H1 (cell line): ENCODE measurements around the gene IRAG1. TPM values are rescaled to one million over a fixed set of nuclear protein-coding genes. Genes with fewer than 3 reads are reported as not detected.

Experiments
- CTCF ChIA-PET: fragments of 300-600 bp; sonication (Branson Sonifier 250); formaldehyde crosslinking; loops from one replicate; lab custom pipeline; 2021; ENCODE audit not compliant: partially characterized antibody; lab: Charles Lee
- POLR2A ChIA-PET: fragments of 300-600 bp; sonication (Branson Sonifier 250); formaldehyde crosslinking; loops from one replicate; lab custom pipeline; 2021; ENCODE audit warnings: inconsistent platforms; ENCODE audit not compliant: partially characterized antibody; lab: Charles Lee
- DNase-seq, 2 experiments: peaks; one replicate each; pipeline versions ENCODE4 v3.0.0 to v3.0.0-alpha.2; 2010 to 2022; ENCODE audit warnings: low spot score in 2 of 2, low read depth in 1 of 2, mixed read lengths in 1 of 2
- FAIRE-seq: peaks from 2 replicates; lab custom pipeline; 2011; peaks lifted over from hg19 to GRCh38; lab: Jason Lieb, UNC
- H2AFZ ChIP-seq: 2 replicates; pipeline ENCODE4 v1.8.1; 2012; ENCODE audit warnings: low read length, inconsistent platforms
- H2AK5ac ChIP-seq: 2 replicates; pipeline ENCODE4 v1.6.1; 2013; ENCODE audit warnings: low read depth, low read length
- H2BK120ac ChIP-seq: replicated peaks from 2 replicates; pipeline ENCODE3; 2013; ENCODE audit warnings: low read depth, low read length, inconsistent platforms
- H2BK12ac ChIP-seq: 2 replicates; pipeline ENCODE4 v1.6.1; 2013; ENCODE audit warnings: low read depth, low read length
- H2BK15ac ChIP-seq: 2 replicates; pipeline ENCODE4 v1.6.1; 2013; ENCODE audit warnings: low read length
- H2BK20ac ChIP-seq: 2 replicates; pipeline ENCODE4 v1.6.1; 2013; ENCODE audit warnings: low read length
- H2BK5ac ChIP-seq: 2 replicates; pipeline ENCODE4 v1.6.1; 2013; ENCODE audit warnings: low read depth, low read length
- H3K14ac ChIP-seq: 2 replicates; pipeline ENCODE4 v1.6.1; 2013; ENCODE audit warnings: inconsistent platforms; ENCODE audit not compliant: insufficient read length
- H3K18ac ChIP-seq: 2 replicates; pipeline ENCODE4 v1.6.1; 2013; ENCODE audit warnings: low read length; ENCODE audit errors: extremely low read depth
- H3K23ac ChIP-seq: 2 replicates; pipeline ENCODE4 v1.6.1; 2013; ENCODE audit warnings: inconsistent platforms; ENCODE audit not compliant: insufficient read length
- H3K23me2 ChIP-seq: 2 replicates; pipeline ENCODE4 v1.6.1; 2013; ENCODE audit warnings: low read depth, low read length
- H3K27ac ChIP-seq: 2 replicates; pipeline ENCODE4 v1.6.1; 2011; ENCODE audit warnings: low read depth, low read length, inconsistent platforms
- H3K27me3 ChIP-seq, 4 experiments: replicated peaks in 1 of 4; 1 replicate in 1 of 4; 2 replicates in 3 of 4; pipeline versions ENCODE4 v1.6.1 to v1.8.1; 2011 to 2013; ENCODE audit warnings: low read length in 3 of 4, mild to moderate bottlenecking in 3 of 4, inconsistent platforms in 2 of 4, mixed read lengths in 2 of 4, moderate library complexity in 1 of 4; ENCODE audit not compliant: control insufficient read depth in 3 of 4, insufficient read depth in 3 of 4; ENCODE audit errors: extremely low read depth in 1 of 4
- H3K36me3 ChIP-seq, 4 experiments: 2 replicates each; pipeline versions ENCODE4 v1.6.1 to v1.8.1; 2011 to 2013; ENCODE audit warnings: mild to moderate bottlenecking in 4 of 4, low read length in 3 of 4, moderate library complexity in 2 of 4, control low read depth in 1 of 4, inconsistent platforms in 1 of 4; ENCODE audit not compliant: insufficient read depth in 4 of 4, control insufficient read depth in 2 of 4
- H3K4ac ChIP-seq: replicated peaks from 2 replicates; pipeline ENCODE3; 2013; ENCODE audit warnings: low read length, low read depth, mixed read lengths, inconsistent platforms; ENCODE audit not compliant: insufficient read length
- H3K4me1 ChIP-seq, 4 experiments: replicated peaks in 1 of 4; 1 replicate in 1 of 4; 2 replicates in 3 of 4; pipeline versions ENCODE4 v1.6.1 to v1.8.1; 2011 to 2013; ENCODE audit warnings: low read length in 3 of 4, inconsistent platforms in 2 of 4, mixed read lengths in 1 of 4; ENCODE audit not compliant: insufficient read depth in 4 of 4, control insufficient read depth in 3 of 4
- H3K4me2 ChIP-seq, 2 experiments: 2 replicates each; pipeline versions ENCODE4 v1.6.1 to v1.8.1; 2011 to 2013; ENCODE audit warnings: low read depth in 2 of 2, low read length in 2 of 2, control low read depth in 1 of 2, inconsistent platforms in 1 of 2, mild to moderate bottlenecking in 1 of 2; ENCODE audit not compliant: insufficient read depth in 1 of 2
- H3K4me3 ChIP-seq, 4 experiments: fragments of 200-600, 300-600 bp in 1 of 4; sonication (generic), shearing (Covaris generic), sonication (Bioruptor Twin) in 1 of 4; 2 replicates each; pipeline versions ENCODE4 v1.5.1 to v1.8.1; 2011 to 2016; ENCODE audit warnings: low read length in 4 of 4, low read depth in 3 of 4, control low read depth in 2 of 4, inconsistent platforms in 2 of 4, mild to moderate bottlenecking in 2 of 4, mixed read lengths in 1 of 4, moderate library complexity in 1 of 4; ENCODE audit not compliant: insufficient read depth in 2 of 4; ENCODE audit errors: extremely low read depth in 1 of 4
- H3K56ac ChIP-seq: replicated peaks from 2 replicates; pipeline ENCODE3; 2013; ENCODE audit warnings: low read depth, mild to moderate bottlenecking, mixed read lengths, low read length, inconsistent platforms; ENCODE audit not compliant: insufficient read length
- H3K79me1 ChIP-seq: 2 replicates; pipeline ENCODE4 v1.6.1; 2013; ENCODE audit warnings: low read depth, low read length, control low read depth
- H3K79me2 ChIP-seq, 2 experiments: 2 replicates each; pipeline versions ENCODE4 v1.6.1 to v1.8.1; 2012 to 2013; ENCODE audit warnings: low read length in 2 of 2, mild to moderate bottlenecking in 2 of 2, inconsistent platforms in 1 of 2; ENCODE audit not compliant: insufficient read depth in 2 of 2, control insufficient read depth in 1 of 2
- H3K9ac ChIP-seq, 4 experiments: replicated peaks in 1 of 4; 1 replicate in 1 of 4; 2 replicates in 3 of 4; pipeline versions ENCODE4 v1.6.1 to v1.8.1; 2011 to 2013; ENCODE audit warnings: low read depth in 3 of 4, low read length in 3 of 4, control low read depth in 2 of 4, mild to moderate bottlenecking in 2 of 4, moderate library complexity in 2 of 4, inconsistent platforms in 1 of 4; ENCODE audit errors: extremely low read depth in 1 of 4
- H3K9me3 ChIP-seq, 2 experiments: 2 replicates each; pipeline versions ENCODE4 v1.6.1 to v1.8.1; 2012 to 2013; ENCODE audit warnings: mild to moderate bottlenecking in 2 of 2, moderate library complexity in 2 of 2, control low read depth in 1 of 2, inconsistent platforms in 1 of 2, low read depth in 1 of 2, low read length in 1 of 2, mixed read lengths in 1 of 2; ENCODE audit not compliant: insufficient read depth in 2 of 2
- H4K20me1 ChIP-seq, 2 experiments: replicated peaks in 1 of 2; 2 replicates each; pipeline versions ENCODE3 to v1.8.1; 2011 to 2013; ENCODE audit warnings: inconsistent platforms in 2 of 2, low read length in 2 of 2, mild to moderate bottlenecking in 1 of 2; ENCODE audit not compliant: insufficient read depth in 2 of 2, control insufficient read depth in 1 of 2
- H4K5ac ChIP-seq: 2 replicates; pipeline ENCODE4 v1.6.1; 2013; ENCODE audit warnings: low read length, low read depth, mixed read lengths, inconsistent platforms; ENCODE audit not compliant: insufficient read length
- H4K8ac ChIP-seq: 2 replicates; pipeline ENCODE4 v1.8.0; 2013; ENCODE audit warnings: mild to moderate bottlenecking, moderate library complexity, low read length, inconsistent platforms; ENCODE audit not compliant: insufficient read depth; ENCODE audit errors: extremely low read depth
- H4K91ac ChIP-seq: replicated peaks from 2 replicates; pipeline ENCODE3; 2013; ENCODE audit warnings: low read length, mixed read lengths, inconsistent platforms; ENCODE audit not compliant: insufficient read length
- CBX5 ChIP-seq: fragments of 300-800, 300-1000 bp; sonication (generic); IDR thresholded peaks from 2 replicates; pipeline ENCODE4 v1.7.1; 2016; ENCODE audit warnings: antibody characterized with exemption, low read length, low read depth
- FOSL1 ChIP-seq: IDR thresholded peaks from 2 replicates; pipeline ENCODE4 v1.6.1; 2011; ENCODE audit warnings: mild to moderate bottlenecking, low read depth, low read length, moderate library complexity; ENCODE audit not compliant: insufficient read depth
- MAFK ChIP-seq: IDR thresholded peaks from 2 replicates; pipeline ENCODE4 v1.6.1; 2012; ENCODE audit warnings: low read depth, mild to moderate bottlenecking, improper control_type of control experiment, low read length
- NANOG ChIP-seq: IDR thresholded peaks from 2 replicates; pipeline ENCODE4 v1.6.1; 2011; ENCODE audit warnings: low read length, low read depth, mild to moderate bottlenecking, inconsistent platforms; ENCODE audit not compliant: insufficient read depth, poor library complexity, severe bottlenecking
- PHF8 ChIP-seq: fragments of 200-600 bp; sonication (generic); conservative IDR thresholded peaks from 2 replicates; pipeline ENCODE4 v1.7.1; 2012; ENCODE audit warnings: low read depth, mild to moderate bottlenecking, inconsistent platforms, low read length, moderate library complexity
- RNF2 ChIP-seq: fragments of 200-900, 300-1000 bp; sonication (generic); IDR thresholded peaks from 2 replicates; pipeline ENCODE4 v1.7.1; 2016; ENCODE audit warnings: borderline replicate concordance, low read depth, mild to moderate bottlenecking, antibody characterized with exemption, low read length; ENCODE audit not compliant: poor library complexity, severe bottlenecking; ENCODE audit errors: missing control alignments
- SIX5 ChIP-seq: IDR thresholded peaks from 2 replicates; pipeline ENCODE4 v1.6.1; 2011; ENCODE audit warnings: mild to moderate bottlenecking, low read depth, low read length
- WGBS, 2 experiments: shearing (Covaris generic) in 1 of 2; methylation state at CpG; one replicate each; pipeline versions ENCODE4 v1.1.6 to v1.1.7; 2013 to 2015; ENCODE audit warnings: low lambda C conversion rate in 2 of 2, mixed read lengths in 2 of 2, inconsistent platforms in 1 of 2, low coverage in 1 of 2, missing lambda C conversion rate in 1 of 2; ENCODE audit not compliant: insufficient replicate concordance in 2 of 2, insufficient coverage in 1 of 2, insufficient read length in 1 of 2; ENCODE audit errors: extremely low coverage in 1 of 2, missing lambda C conversion rate in 1 of 2; 5-methylcytosine and 5-hydroxymethylcytosine counted together
- polyA plus RNA-seq, 7 experiments: library from polyadenylated mRNA; depleted of rRNA in 3 of 7; stranded (reverse) in 5 of 7; unstranded in 2 of 7; fragments of >200 nt in 5 of 7; fragments of 200-250 nt in 2 of 7; gene quantifications; 1 replicate in 5 of 7; 2 replicates in 1 of 7; 4 replicates in 1 of 7; pipeline versions ENCODE4 v1.2.1 to v1.2.3, GENCODE V29; 2011 to 2013; ENCODE audit warnings: missing spikeins in 2 of 7, mixed read lengths in 2 of 7
- total RNA-seq: library from RNA; stranded (reverse); fragmentation: NEBNext Ultra II Directional; extraction: Animal tissue kit (Norgen Biotek cat#: 25700); gene quantifications from 2 replicates; pipeline ENCODE4 v1.2.1, GENCODE V29; 2021
- TF ChIP-seq, protein P1 (sequence below): IDR thresholded peaks from 2 replicates; pipeline ENCODE4 v1.6.1; 2012; ENCODE audit warnings: inconsistent platforms
- TF ChIP-seq, protein P2 (sequence below): IDR thresholded peaks from 2 replicates; pipeline ENCODE4 v1.6.1; 2011; ENCODE audit warnings: low read length, improper control_type of control experiment

The IRAG1 gene
- total and polyA plus RNA-seq, 2 of the 8 experiments (the other 6 are each of a cell fraction or from before 2014, with no cell fraction given), result 1.8 to 2.7 TPM

DNA sequence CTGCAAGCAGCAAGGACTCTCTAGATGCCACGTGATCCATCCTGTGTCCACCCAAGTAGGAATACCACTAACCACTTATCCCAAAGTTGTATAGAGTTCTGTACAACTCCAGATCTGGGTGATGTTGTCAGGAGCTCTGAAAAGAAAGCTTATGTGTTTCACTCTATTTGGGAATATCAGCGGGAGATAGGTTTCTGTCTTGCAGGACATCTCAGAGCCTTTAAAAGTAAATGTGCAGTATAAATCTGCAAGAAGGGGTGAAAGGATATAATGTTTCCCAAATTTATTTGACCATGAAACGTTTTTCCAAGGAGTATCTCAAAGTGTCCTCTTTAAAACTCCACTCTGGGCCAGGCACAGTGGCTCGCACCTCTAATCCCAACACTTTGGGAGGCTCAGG lies 13.9 kb downstream of the IRAG1 start:
- Histone ChIP-seq H3K18ac (no peak overlapping the region), H3K79me1 (no peaks in the 10 kb centered on the region), H2AK5ac (no peak overlapping the region), H4K91ac (no peak overlapping the region), H3K4me3 (no peak overlapping the region), H2AFZ (no peak overlapping the region), H4K5ac (no peak overlapping the region), H4K20me1 (no peaks in the 10 kb centered on the region), H3K79me2 (no peaks in the 10 kb centered on the region), H2BK20ac (no peak overlapping the region), H3K4me2 (no peak overlapping the region), H3K9me3 (no peaks in the 10 kb centered on the region), H2BK5ac (no peak overlapping the region), H2BK120ac (no peak overlapping the region), H3K36me3 (no peaks in the 10 kb centered on the region), H3K9ac (no peak overlapping the region), H2BK15ac (no peak overlapping the region), H3K56ac (no peak overlapping the region), H3K23me2 (no peaks in the 10 kb centered on the region), H2BK12ac (no peak overlapping the region), H3K27ac (no peak overlapping the region), H3K14ac (no peak overlapping the region), H3K23ac (no peak overlapping the region), H4K8ac (no peak overlapping the region), H3K4me1 (peaks cover 0 to 6% (median 3%) of the 10 kb centered on the region in 4 experiments; a peak in 2 of 7 replicates), H3K4ac (no peak overlapping the region), H3K27me3 (no peaks in the 10 kb centered on the region)
- 76% methylated on average over 4 of the region's 4 CpGs; no CpG with 5 or more reads in 1 of the 2 experiments for WGBS, 2 experiments
- TF ChIP-seq FOSL1, result no peak
- no peak for TF ChIP-seq PHF8
- no peak for TF ChIP-seq MAFK
- TF ChIP-seq CBX5, result no peak
- TF ChIP-seq, protein P1, sequence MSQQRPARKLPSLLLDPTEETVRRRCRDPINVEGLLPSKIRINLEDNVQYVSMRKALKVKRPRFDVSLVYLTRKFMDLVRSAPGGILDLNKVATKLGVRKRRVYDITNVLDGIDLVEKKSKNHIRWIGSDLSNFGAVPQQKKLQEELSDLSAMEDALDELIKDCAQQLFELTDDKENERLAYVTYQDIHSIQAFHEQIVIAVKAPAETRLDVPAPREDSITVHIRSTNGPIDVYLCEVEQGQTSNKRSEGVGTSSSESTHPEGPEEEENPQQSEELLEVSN, result no peak
- TF ChIP-seq SIX5, result no peak
- no peak for TF ChIP-seq RNF2
- no peak for TF ChIP-seq NANOG
- TF ChIP-seq, protein P2, sequence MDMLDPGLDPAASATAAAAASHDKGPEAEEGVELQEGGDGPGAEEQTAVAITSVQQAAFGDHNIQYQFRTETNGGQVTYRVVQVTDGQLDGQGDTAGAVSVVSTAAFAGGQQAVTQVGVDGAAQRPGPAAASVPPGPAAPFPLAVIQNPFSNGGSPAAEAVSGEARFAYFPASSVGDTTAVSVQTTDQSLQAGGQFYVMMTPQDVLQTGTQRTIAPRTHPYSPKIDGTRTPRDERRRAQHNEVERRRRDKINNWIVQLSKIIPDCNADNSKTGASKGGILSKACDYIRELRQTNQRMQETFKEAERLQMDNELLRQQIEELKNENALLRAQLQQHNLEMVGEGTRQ, result no peak
- FAIRE-seq (no peak), DNase-seq (no peak)
- ChIA-PET CTCF (interaction anchor here (0.7 to 1.5 kb wide), 5 partner anchors 8 to 272 kb away, joined by 3 to 7 read pairs (median 3); no protein-coding TSS in a partner anchor), POLR2A (no interaction called here)
